ENCODE data around the gene RIMS4. TPM values are rescaled to one million over a fixed set of nuclear protein-coding genes. Genes with fewer than 3 reads are reported as not detected.

Gene RIMS4
- polyA plus RNA-seq, 1 experiment: not detected

GRCh38 chr20:44714102-44714700, 96.1 kb downstream of the RIMS4 start:
- no peak overlapping the region for H3K27ac ChIP-seq (ENCODE audit: low read depth, low read length)
- POLR2A ChIA-PET: interaction anchor here (0.6 to 1.6 kb wide), 3 partner anchors 9 to 814 kb away, joined by 3 to 6 read pairs (median 3); no protein-coding TSS in a partner anchor
- DNase-seq (ENCODE audit: low read depth, low spot score): no peak
- H3K27me3 ChIP-seq (ENCODE audit: control insufficient read depth, insufficient read depth, low read length): peaks cover 7% of the 10 kb centered on the region
- TF ChIP-seq CTCF (IDR thresholded peaks at IDR 0.05; ENCODE audit: low read depth, low read length): no peak
- no peaks in the 10 kb centered on the region for H3K9me3 ChIP-seq (ENCODE audit: control insufficient read depth, insufficient read depth, low read length)
- CTCF ChIA-PET: no interaction called here
- no peak overlapping the region for H3K4me3 ChIP-seq (ENCODE audit: low read depth, low read length)

- POLR2A ChIA-PET: interaction anchor here (0.7 kb wide), 1 partner anchor 22 kb away, joined by 4 read pairs; no protein-coding TSS in a partner anchor
Measured at GRCh38 chr20:44711237-44711636, 99.1 kb downstream of the RIMS4 start.

GRCh38 chr20:44709797-44710196, 100.5 kb downstream of the RIMS4 start:
- no peak for TF ChIP-seq CTCF (IDR thresholded peaks at IDR 0.05; ENCODE audit: low read depth, low read length)
- no peaks in the 10 kb centered on the region for H3K9me3 ChIP-seq (ENCODE audit: control insufficient read depth, insufficient read depth, low read length)
- H3K27me3 ChIP-seq (ENCODE audit: control insufficient read depth, insufficient read depth, low read length): peaks cover 7% of the 10 kb centered on the region
- POLR2A ChIA-PET: interaction anchor here (0.6 kb wide), 1 partner anchor 498 kb away, joined by 3 read pairs; no protein-coding TSS in a partner anchor
- no peak overlapping the region for H3K27ac ChIP-seq (ENCODE audit: low read depth, low read length)
- no peak for DNase-seq (ENCODE audit: low read depth, low spot score)
- CTCF ChIA-PET: no interaction called here
- H3K4me3 ChIP-seq (ENCODE audit: low read depth, low read length): no peak overlapping the region

More at GRCh38 chr20:44711237-44711636, 99.1 kb downstream of the RIMS4 start:
- peaks cover 7% of the 10 kb centered on the region for H3K27me3 ChIP-seq (ENCODE audit: control insufficient read depth, insufficient read depth, low read length)
- no peaks in the 10 kb centered on the region for H3K9me3 ChIP-seq (ENCODE audit: control insufficient read depth, insufficient read depth, low read length)
- no peak for DNase-seq (ENCODE audit: low read depth, low spot score)
- CTCF ChIA-PET: interaction anchor here (1.5 kb wide), 1 partner anchor 8 kb away, joined by 3 read pairs; no protein-coding TSS in a partner anchor
- no peak overlapping the region for H3K4me3 ChIP-seq (ENCODE audit: low read depth, low read length)
- TF ChIP-seq CTCF (IDR thresholded peaks at IDR 0.05; ENCODE audit: low read depth, low read length): no peak
- H3K27ac ChIP-seq (ENCODE audit: low read depth, low read length): no peak overlapping the region

- ChIA-PET CTCF (interaction anchor here (1.5 kb wide), 1 partner anchor 26 kb away, joined by 11 read pairs; no protein-coding TSS in a partner anchor), POLR2A (interaction anchor here (0.6 kb wide), 1 partner anchor 498 kb away, joined by 3 read pairs; no protein-coding TSS in a partner anchor)
- TF ChIP-seq CTCF (IDR thresholded peaks at IDR 0.05; ENCODE audit: low read depth, low read length): no peak
- H3K9me3 ChIP-seq (ENCODE audit: control insufficient read depth, insufficient read depth, low read length): no peaks in the 10 kb centered on the region
- no peak overlapping the region for H3K27ac ChIP-seq (ENCODE audit: low read depth, low read length)
- no peak overlapping the region for H3K4me3 ChIP-seq (ENCODE audit: low read depth, low read length)
- peaks cover 9% of the 10 kb centered on the region for H3K27me3 ChIP-seq (ENCODE audit: control insufficient read depth, insufficient read depth, low read length)
- no peak for DNase-seq (ENCODE audit: low read depth, low spot score)
Measured at GRCh38 chr20:44709380-44709779, 101.0 kb downstream of the RIMS4 start.

GRCh38 chr20:44707018-44707579, 103.2 kb downstream of the RIMS4 start:
- ChIA-PET CTCF (interaction anchor here (1.0 kb wide), 1 partner anchor 11 kb away, joined by 3 read pairs; no protein-coding TSS in a partner anchor), POLR2A (no interaction called here)
- Histone ChIP-seq H3K27me3 (ENCODE audit: control insufficient read depth, insufficient read depth, low read length) (peaks cover 9% of the 10 kb centered on the region), H3K4me3 (ENCODE audit: low read depth, low read length) (no peak overlapping the region), H3K9me3 (ENCODE audit: control insufficient read depth, insufficient read depth, low read length) (no peaks in the 10 kb centered on the region), H3K27ac (ENCODE audit: low read depth, low read length) (no peak overlapping the region)
- TF ChIP-seq CTCF (IDR thresholded peaks at IDR 0.05; ENCODE audit: low read depth, low read length): no peak
- DNase-seq (ENCODE audit: low read depth, low spot score): no peak
